ENCODE measurements around the gene LRPAP1.
A peak's percentile ranks its signal among the peaks of the same experiment; 100 is the strongest.

LRPAP1 gene

GRCh38 chr4:3488820-3489219, 43.4 kb downstream of the LRPAP1 start:
- no peak for DNase-seq (ENCODE audit: low spot score)
- no peak for FAIRE-seq

- FAIRE-seq (no peak), DNase-seq (ENCODE audit: low spot score) (no peak)
Observed at GRCh38 chr4:3487861-3488260, 44.4 kb downstream of the LRPAP1 start.

GRCh38 chr4:3486541-3487540, 45.4 kb downstream of the LRPAP1 start:
- FAIRE-seq: no peak

GRCh38 chr4:3485886-3486540, 46.2 kb downstream of the LRPAP1 start:
- no peak for DNase-seq (ENCODE audit: low spot score)
- no peak for FAIRE-seq

More at GRCh38 chr4:3486541-3487540, 45.4 kb downstream of the LRPAP1 start:
- DNase-seq (ENCODE audit: low spot score): no peak

GRCh38 chr4:3485011-3485791, 47.0 kb downstream of the LRPAP1 start:
- DNase-seq (ENCODE audit: low spot score) (no peak), FAIRE-seq (no peak)

- FAIRE-seq: no peak
Observed at GRCh38 chr4:3484057-3484973, 47.9 kb downstream of the LRPAP1 start.

GRCh38 chr4:3483471-3483921, 48.7 kb downstream of the LRPAP1 start:
- DNase-seq (ENCODE audit: low spot score) (no peak), FAIRE-seq (no peak)

More at GRCh38 chr4:3484057-3484973, 47.9 kb downstream of the LRPAP1 start:
- no peak for DNase-seq (ENCODE audit: low spot score)

GRCh38 chr4:3482707-3483106, 49.5 kb downstream of the LRPAP1 start:
- DNase-seq (ENCODE audit: low spot score) (no peak), FAIRE-seq (no peak)

- FAIRE-seq (no peak), DNase-seq (ENCODE audit: low spot score) (no peak)
Observed at GRCh38 chr4:3481783-3482393, 50.3 kb downstream of the LRPAP1 start.

- DNase-seq (ENCODE audit: low spot score) (no peak), FAIRE-seq (no peak)
Observed at GRCh38 chr4:3481113-3481531, 51.1 kb downstream of the LRPAP1 start.

- peak; percentile 79 for DNase-seq (ENCODE audit: low spot score)
- FAIRE-seq: no peak
Observed at GRCh38 chr4:3480528-3481112, 51.6 kb downstream of the LRPAP1 start.

GRCh38 chr4:3479358-3480101, 52.7 kb downstream of the LRPAP1 start:
- no peak for DNase-seq (ENCODE audit: low spot score)
- no peak for FAIRE-seq

GRCh38 chr4:3478446-3479357, 53.5 kb downstream of the LRPAP1 start:
- no peak for FAIRE-seq
- DNase-seq (ENCODE audit: low spot score): no peak

GRCh38 chr4:3477750-3478430, 54.3 kb downstream of the LRPAP1 start:
- no peak for DNase-seq (ENCODE audit: low spot score)
- no peak for FAIRE-seq

- DNase-seq (ENCODE audit: low spot score) (no peak), FAIRE-seq (no peak)
Observed at GRCh38 chr4:3476936-3477749, 55.1 kb downstream of the LRPAP1 start.

GRCh38 chr4:3476341-3476747, 55.9 kb downstream of the LRPAP1 start:
- no peak for FAIRE-seq
- no peak for DNase-seq (ENCODE audit: low spot score)
